Adrenal gland (tissue), 12 donors: ENCODE results near the gene BST2. TPM values are rescaled to one million over a fixed set of nuclear protein-coding genes. Genes with fewer than 3 reads are reported as not detected.

Experiments
- DNase-seq, 7 donors: peaks; one replicate each; pipeline ENCODE4 v3.0.0-alpha.2; 2019 to 2020
- H3K27ac ChIP-seq, 5 donors: fragments of 200-600 bp; sonication (generic) in 4 of 5; 1 replicate in 3 of 5; 2 replicates in 2 of 5; pipeline versions ENCODE4 v1.5.1 to v1.8.0; 2016 to 2020; ENCODE audit warnings: mild to moderate bottlenecking in 1 of 5
- H3K27me3 ChIP-seq: fragments of 200-600 bp; 2 replicates; pipeline ENCODE4 v1.8.0; 2021
- H3K36me3 ChIP-seq, 2 donors: fragments of 200-600 bp; replicated peaks in 1 of 2; 1 replicate in 1 of 2; 2 replicates in 1 of 2; pipeline versions ENCODE4 v1.5.1 to v1.8.0; 2018 to 2022
- H3K4me1 ChIP-seq, 2 donors: fragments of 200-600 bp; replicated peaks in 1 of 2; 1 replicate in 1 of 2; 2 replicates in 1 of 2; pipeline versions ENCODE4 v1.5.1 to v1.8.0; 2018 to 2021
- H3K4me3 ChIP-seq, 4 donors: fragments of 200-600 bp; sonication (generic) in 3 of 4; one replicate each; pipeline ENCODE4 v1.5.1; 2016 to 2018
- H3K9me3 ChIP-seq, 3 donors: fragments of 200-600 bp; sonication (generic) in 1 of 3; replicated peaks in 1 of 3; 1 replicate in 2 of 3; 2 replicates in 1 of 3; pipeline versions ENCODE4 v1.5.1 to v1.8.0; 2016 to 2021
- POLR2A ChIP-seq, 2 donors: fragments of 450-650 bp; IDR thresholded peaks; one replicate each; pipeline ENCODE4 v1.6.1; 2017; ENCODE audit warnings: antibody characterized with exemption in 2 of 2, mild to moderate bottlenecking in 2 of 2, moderate library complexity in 1 of 2
- WGBS, 4 donors: extraction: QIAGEN DNeasy Blood & Tissue Kit in 2 of 4; methylation state at CpG; one replicate each; pipeline versions ENCODE4 v1.1.5 to v1.1.7; 2013 to 2017; 5-methylcytosine and 5-hydroxymethylcytosine counted together
- intact Hi-C, 2 donors: fragments of 100-400 bp; cut with DNase I; formaldehyde crosslinking; loops; one replicate each; pipeline versions ENCODE4 v1.14.1 to v1.15.0; 2022 to 2023
- polyA plus RNA-seq, 3 donors: library from polyadenylated mRNA; stranded (reverse); fragments of 200-250 nt in 2 of 3; fragments of 350-450 nt in 1 of 3; fragmentation: Illumina TruSeq in 1 of 3; extraction: RNeasy Lipid Tissue Mini Kit (QIAGEN cat#74804) in 1 of 3; gene quantifications; one replicate each; pipeline ENCODE4 v1.2.3, GENCODE V29; 2013 to 2014
- total RNA-seq, 9 donors: library from RNA; depleted of rRNA in 4 of 9; stranded (reverse); fragments of >200 nt in 4 of 9; fragments of 120-200 nt in 1 of 9; fragmentation: NEBNext Ultra II Directional in 1 of 9; extraction: Animal tissue kit (Norgen Biotek cat#: 25700) in 1 of 9; gene quantifications; one replicate each; pipeline versions ENCODE4 v1.1.0 to v1.2.4, GENCODE V29; 2013 to 2023
- TF ChIP-seq, protein P1 (sequence below), 6 experiments: fragments of 450-650 bp in 4 of 6; fragments of 200-600 bp in 2 of 6; sonication (generic) in 1 of 6; IDR thresholded peaks; 1 replicate in 5 of 6; 2 replicates in 1 of 6; pipeline versions ENCODE4 v1.5.1 to v1.8.0; 2016 to 2021; ENCODE audit warnings: antibody characterized with exemption in 6 of 6, mild to moderate bottlenecking in 2 of 6, moderate library complexity in 1 of 6
- donor health status: healthy with polysubstance abuse.
- donor health status: Bipolar disorder and iron deficiency.
- donor health status: DM: yes; HTN: yes; CAD: no.
- donor health status: DM: no; HTN: no; CAD: no.
- donor health status: DM: no; HTN: no; CAD: no.
- donor health status: DM: yes; HTN: yes; CAD: no.

BST2 gene
- total and polyA plus RNA-seq, 12 donors, result 146 to 940 (median 588) TPM

- no peak overlapping the region for H3K4me3 ChIP-seq
- H3K27ac ChIP-seq, result no peak overlapping the region
- no peaks in the 10 kb centered on the region for H3K9me3 ChIP-seq
- 74 to 82% (median 79%) methylated on average over 8 of the region's 8 CpGs for WGBS, 4 donors
- peaks cover 0 to 6% of the 10 kb centered on the region in 2 donors for H3K4me1 ChIP-seq
- no peak for TF ChIP-seq POLR2A (IDR thresholded peaks at IDR 0.05)
- TF ChIP-seq, protein P1, sequence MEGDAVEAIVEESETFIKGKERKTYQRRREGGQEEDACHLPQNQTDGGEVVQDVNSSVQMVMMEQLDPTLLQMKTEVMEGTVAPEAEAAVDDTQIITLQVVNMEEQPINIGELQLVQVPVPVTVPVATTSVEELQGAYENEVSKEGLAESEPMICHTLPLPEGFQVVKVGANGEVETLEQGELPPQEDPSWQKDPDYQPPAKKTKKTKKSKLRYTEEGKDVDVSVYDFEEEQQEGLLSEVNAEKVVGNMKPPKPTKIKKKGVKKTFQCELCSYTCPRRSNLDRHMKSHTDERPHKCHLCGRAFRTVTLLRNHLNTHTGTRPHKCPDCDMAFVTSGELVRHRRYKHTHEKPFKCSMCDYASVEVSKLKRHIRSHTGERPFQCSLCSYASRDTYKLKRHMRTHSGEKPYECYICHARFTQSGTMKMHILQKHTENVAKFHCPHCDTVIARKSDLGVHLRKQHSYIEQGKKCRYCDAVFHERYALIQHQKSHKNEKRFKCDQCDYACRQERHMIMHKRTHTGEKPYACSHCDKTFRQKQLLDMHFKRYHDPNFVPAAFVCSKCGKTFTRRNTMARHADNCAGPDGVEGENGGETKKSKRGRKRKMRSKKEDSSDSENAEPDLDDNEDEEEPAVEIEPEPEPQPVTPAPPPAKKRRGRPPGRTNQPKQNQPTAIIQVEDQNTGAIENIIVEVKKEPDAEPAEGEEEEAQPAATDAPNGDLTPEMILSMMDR (IDR thresholded peaks at IDR 0.05), result no peak
- DNase-seq, result no peak
- no peaks in the 10 kb centered on the region for H3K36me3 ChIP-seq
- no peaks in the 10 kb centered on the region for H3K27me3 ChIP-seq
- intact Hi-C loops, result no loop called here
These were observed 52.0 kb downstream of the BST2 start for GRCh38 chr19:17353386-17353785.

Other genes starting within 250 kb of the BST2 start
- 10 to 100 TPM; 26.5 to 55.6 (median 42.3) TPM for gene USE1, start 190.3 kb downstream of the BST2 start, total RNA-seq
- gene USE1, start 190.3 kb downstream of the BST2 start, polyA plus RNA-seq, result 10 to 100 TPM; 23.7 to 87.8 (median 75.3) TPM
- gene OCEL1, start 179.4 kb downstream of the BST2 start, total RNA-seq, result 10 to 100 TPM in 8 of 9 donors, 1 to 10 TPM in 1; 6.1 to 49.1 (median 33.6) TPM
- 10 to 100 TPM; 10.3 to 48.2 (median 27.0) TPM for gene OCEL1, start 179.4 kb downstream of the BST2 start, polyA plus RNA-seq
- 100 to 1,000 TPM in 1 of 9 donors, 10 to 100 TPM in 8; 36.2 to 140 (median 57.0) TPM for gene NR2F6, start 159.7 kb downstream of the BST2 start, total RNA-seq
- gene NR2F6, start 159.7 kb downstream of the BST2 start, polyA plus RNA-seq, result 10 to 100 TPM in 2 of 3 donors, 1 to 10 TPM in 1; 6.6 to 26.3 (median 22.6) TPM
- gene USHBP1, start 140.9 kb downstream of the BST2 start, total RNA-seq, result 10 to 100 TPM in 2 of 9 donors, 1 to 10 TPM in 7; 1.8 to 13.2 (median 4.1) TPM
- gene USHBP1, start 140.9 kb downstream of the BST2 start, polyA plus RNA-seq, result 10 to 100 TPM in 2 of 3 donors, under 1 TPM in 1; 0.71 to 23.6 (median 10.4) TPM
- gene BABAM1, start 138.2 kb downstream of the BST2 start, total RNA-seq, result 100 to 1,000 TPM in 2 of 9 donors, 10 to 100 TPM in 7; 68.5 to 162 (median 79.7) TPM
- 100 to 1,000 TPM in 2 of 3 donors, 10 to 100 TPM in 1; 71.1 to 116 (median 101) TPM for gene BABAM1, start 138.2 kb downstream of the BST2 start, polyA plus RNA-seq
- gene ANKLE1, start 123.7 kb downstream of the BST2 start, total RNA-seq, result 1 to 10 TPM in 1 of 9 donors, under 1 TPM in 8; 0.17 to 1.8 (median 0.35) TPM
- 1 to 10 TPM in 1 of 3 donors, under 1 TPM in 2; 0.11 to 1.7 (median 0.64) TPM for gene ANKLE1, start 123.7 kb downstream of the BST2 start, polyA plus RNA-seq
- 10 to 100 TPM; 13.6 to 60.0 (median 39.6) TPM for gene ABHD8, start 102.2 kb downstream of the BST2 start, total RNA-seq
- gene ABHD8, start 102.2 kb downstream of the BST2 start, polyA plus RNA-seq, result 10 to 100 TPM in 2 of 3 donors, 1 to 10 TPM in 1; 2.3 to 33.1 (median 32.0) TPM
- 100 to 1,000 TPM in 8 of 9 donors, 10 to 100 TPM in 1; 95.8 to 358 (median 165) TPM for gene MRPL34, start 99.8 kb downstream of the BST2 start, total RNA-seq
- gene MRPL34, start 99.8 kb downstream of the BST2 start, polyA plus RNA-seq, result 100 to 1,000 TPM; 101 to 144 (median 121) TPM
- 10 to 100 TPM in 8 of 9 donors, 1 to 10 TPM in 1; 6.8 to 54.9 (median 36.0) TPM for gene DDA1, start 96.1 kb downstream of the BST2 start, total RNA-seq
- gene DDA1, start 96.1 kb downstream of the BST2 start, polyA plus RNA-seq, result 10 to 100 TPM; 40.3 to 71.4 (median 50.4) TPM
- gene ANO8, start 70.8 kb downstream of the BST2 start, total RNA-seq, result 10 to 100 TPM in 8 of 9 donors, 1 to 10 TPM in 1; 4.8 to 78.0 (median 26.5) TPM
- gene ANO8, start 70.8 kb downstream of the BST2 start, polyA plus RNA-seq, result 10 to 100 TPM in 2 of 3 donors, 1 to 10 TPM in 1; 4.4 to 70.7 (median 33.0) TPM
- gene GTPBP3, start 68.1 kb downstream of the BST2 start, total RNA-seq, result 10 to 100 TPM; 11.8 to 50.4 (median 25.6) TPM
- 10 to 100 TPM in 2 of 3 donors, 1 to 10 TPM in 1; 5.5 to 36.8 (median 19.0) TPM for gene GTPBP3, start 68.1 kb downstream of the BST2 start, polyA plus RNA-seq
- gene PLVAP, start 28.3 kb downstream of the BST2 start, total RNA-seq, result 100 to 1,000 TPM in 3 of 9 donors, 10 to 100 TPM in 6; 27.9 to 140 (median 72.2) TPM
- gene PLVAP, start 28.3 kb downstream of the BST2 start, polyA plus RNA-seq, result 100 to 1,000 TPM in 2 of 3 donors, 10 to 100 TPM in 1; 40.9 to 381 (median 127) TPM
- gene CCDC194, start 11.4 kb downstream of the BST2 start, total RNA-seq, result 1 to 10 TPM in 6 of 9 donors, under 1 TPM in 1, not detected in 2; 0.49 to 5.6 (median 2.8) TPM
- 1 to 10 TPM; 1.1 to 3.0 (median 1.3) TPM for gene CCDC194, start 11.4 kb downstream of the BST2 start, polyA plus RNA-seq
- gene MVB12A, start 14.4 kb upstream of the BST2 start, total RNA-seq, result 100 to 1,000 TPM in 5 of 9 donors, 10 to 100 TPM in 4; 53.3 to 162 (median 104) TPM
- 100 to 1,000 TPM in 2 of 3 donors, 10 to 100 TPM in 1; 17.4 to 142 (median 132) TPM for gene MVB12A, start 14.4 kb upstream of the BST2 start, polyA plus RNA-seq
- gene TMEM221, start 43.0 kb upstream of the BST2 start, total RNA-seq, result 1 to 10 TPM in 7 of 9 donors, under 1 TPM in 2; 0.22 to 8.7 (median 5.4) TPM
- gene TMEM221, start 43.0 kb upstream of the BST2 start, polyA plus RNA-seq, result 1 to 10 TPM in 2 of 3 donors, under 1 TPM in 1; 0.77 to 2.8 (median 1.9) TPM
- gene NXNL1, start 55.3 kb upstream of the BST2 start, total RNA-seq, result 1 to 10 TPM in 2 of 9 donors, under 1 TPM in 3, not detected in 4; 0.41 to 2.7 (median 0.92) TPM
- gene NXNL1, start 55.3 kb upstream of the BST2 start, polyA plus RNA-seq, result 1 to 10 TPM in 2 of 3 donors, not detected in 1; 2.6 to 4.8 TPM
- 100 to 1,000 TPM in 1 of 9 donors, 10 to 100 TPM in 7, 1 to 10 TPM in 1; 4.9 to 107 (median 56.3) TPM for gene SLC27A1, start 64.9 kb upstream of the BST2 start, total RNA-seq
- gene SLC27A1, start 64.9 kb upstream of the BST2 start, polyA plus RNA-seq, result 10 to 100 TPM in 2 of 3 donors, 1 to 10 TPM in 1; 6.8 to 78.8 (median 33.3) TPM
- 100 to 1,000 TPM in 7 of 9 donors, 10 to 100 TPM in 2; 80.4 to 181 (median 125) TPM for gene PGLS, start 106.0 kb upstream of the BST2 start, total RNA-seq
- gene PGLS, start 106.0 kb upstream of the BST2 start, polyA plus RNA-seq, result 100 to 1,000 TPM in 2 of 3 donors, 10 to 100 TPM in 1; 36.1 to 200 (median 134) TPM
- gene COLGALT1, start 150.0 kb upstream of the BST2 start, total RNA-seq, result 10 to 100 TPM; 23.5 to 79.1 (median 59.3) TPM
- gene COLGALT1, start 150.0 kb upstream of the BST2 start, polyA plus RNA-seq, result 10 to 100 TPM; 30.7 to 81.0 (median 39.8) TPM